T-helper 2 cell treated with Interferon-gamma antibody and Interleukin-4, amounts not matched to agents 5 μg/mL and 100 μg/mL, for 36 hours (primary cell): Measurements from ENCODE around the gene KDM4F.

ENCODE experiments used
- DNase-seq: peaks from one replicate; pipeline ENCODE4 v3.0.0; 2021; ENCODE audit warnings: low spot score
- H3K27ac Mint-ChIP-seq: one replicate; pipeline ENCODE4 v1.8.0; 2021; ENCODE audit warnings: mild to moderate bottlenecking, mixed read lengths
- H3K27me3 Mint-ChIP-seq: one replicate; pipeline ENCODE4 v1.8.0; 2021; ENCODE audit warnings: low read depth, mixed read lengths
- H3K36me3 Mint-ChIP-seq: one replicate; pipeline ENCODE4 v1.8.0; 2021; ENCODE audit warnings: low read depth, mixed read lengths
- H3K4me1 Mint-ChIP-seq: one replicate; pipeline ENCODE4 v1.8.0; 2021; ENCODE audit warnings: low read depth, mixed read lengths
- H3K4me3 Mint-ChIP-seq: one replicate; pipeline ENCODE4 v1.8.0; 2022; ENCODE audit warnings: mild to moderate bottlenecking, moderate library complexity, mixed read lengths
- H3K9me3 Mint-ChIP-seq: one replicate; pipeline ENCODE4 v1.8.0; 2021; ENCODE audit warnings: mixed read lengths

Gene KDM4F

GRCh38 chr11:95044010-95044409 is 5.2 kb upstream of the KDM4F start:
- Mint-ChIP-seq H3K36me3 (no peaks in the 10 kb centered on the region), H3K27me3 (peaks cover 35% of the 10 kb centered on the region), H3K27ac (no peak overlapping the region), H3K9me3 (no peaks in the 10 kb centered on the region), H3K4me3 (no peak overlapping the region), H3K4me1 (no peaks in the 10 kb centered on the region)
- DNase-seq, result no peak

DNA sequence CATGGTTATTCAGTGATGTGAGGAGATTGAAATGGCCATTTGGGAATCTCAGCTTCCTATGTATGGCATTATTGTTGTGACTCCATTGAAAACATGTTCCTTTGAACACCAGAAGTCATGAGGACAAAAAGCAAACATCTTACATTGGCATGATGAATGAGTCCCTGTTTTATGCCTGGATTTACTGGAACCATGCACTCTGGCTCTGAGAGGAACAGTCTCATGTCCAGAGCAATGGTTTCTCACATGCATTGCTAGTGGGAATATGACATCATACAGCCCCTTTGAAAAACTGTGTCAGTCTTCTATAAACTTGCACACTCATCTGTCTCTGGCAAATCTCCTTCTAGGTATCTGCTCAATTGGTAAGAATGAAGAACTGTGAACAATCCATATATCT is 3.4 kb upstream of the KDM4F start:
- Mint-ChIP-seq H3K27ac (no peak overlapping the region), H3K4me3 (no peak overlapping the region), H3K4me1 (no peaks in the 10 kb centered on the region), H3K36me3 (no peaks in the 10 kb centered on the region), H3K9me3 (no peaks in the 10 kb centered on the region), H3K27me3 (peaks cover 39% of the 10 kb centered on the region)
- DNase-seq, result no peak

GRCh38 chr11:95050595-95051202 is 1.5 kb downstream of the KDM4F start:
- H3K27me3 Mint-ChIP-seq, result peaks cover 39% of the 10 kb centered on the region
- DNase-seq, result no peak
- no peak overlapping the region for H3K27ac Mint-ChIP-seq
- H3K4me3 Mint-ChIP-seq, result no peak overlapping the region
- H3K4me1 Mint-ChIP-seq, result no peaks in the 10 kb centered on the region
- no peaks in the 10 kb centered on the region for H3K36me3 Mint-ChIP-seq
- H3K9me3 Mint-ChIP-seq, result no peaks in the 10 kb centered on the region

- Mint-ChIP-seq H3K27ac (no peak overlapping the region), H3K27me3 (peaks cover 34% of the 10 kb centered on the region), H3K36me3 (no peaks in the 10 kb centered on the region), H3K9me3 (no peaks in the 10 kb centered on the region), H3K4me1 (no peaks in the 10 kb centered on the region), H3K4me3 (no peak overlapping the region)
- DNase-seq, result no peak
Observed at GRCh38 chr11:95054356-95054755, 5.1 kb downstream of the KDM4F start.

DNA sequence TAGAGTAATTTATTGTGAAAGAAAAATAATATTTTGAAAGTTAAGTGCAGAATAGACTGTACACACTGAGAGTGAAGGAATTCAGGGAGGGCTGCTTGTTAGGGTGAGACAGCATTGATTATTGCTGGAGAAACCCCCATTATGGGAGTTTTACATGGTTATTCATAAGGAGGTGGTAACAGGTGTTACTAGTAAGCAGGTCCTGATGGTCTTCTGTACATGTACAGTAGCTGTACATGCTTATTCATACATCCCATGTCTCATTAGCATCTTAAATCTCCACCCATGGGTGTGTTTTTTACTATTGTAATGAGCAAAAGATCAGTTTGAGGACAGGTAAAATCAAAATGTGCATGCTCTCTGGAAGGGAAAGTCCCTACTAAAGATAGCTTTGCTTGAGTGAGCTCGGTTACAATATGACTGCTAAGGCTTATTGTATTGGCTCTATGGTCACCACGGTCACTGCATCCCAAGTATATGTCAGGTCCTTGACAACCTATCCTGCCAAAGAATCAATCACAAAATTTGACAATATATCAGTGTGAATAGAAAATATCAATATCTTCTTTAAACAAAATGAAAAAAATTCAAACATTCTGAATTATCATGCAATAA is 6.2 kb downstream of the KDM4F start:
- H3K4me3 Mint-ChIP-seq, result no peak overlapping the region
- DNase-seq, result no peak
- H3K27me3 Mint-ChIP-seq, result peaks cover 41% of the 10 kb centered on the region
- H3K9me3 Mint-ChIP-seq, result no peaks in the 10 kb centered on the region
- H3K27ac Mint-ChIP-seq, result no peak overlapping the region
- no peaks in the 10 kb centered on the region for H3K36me3 Mint-ChIP-seq
- H3K4me1 Mint-ChIP-seq, result no peaks in the 10 kb centered on the region

DNA sequence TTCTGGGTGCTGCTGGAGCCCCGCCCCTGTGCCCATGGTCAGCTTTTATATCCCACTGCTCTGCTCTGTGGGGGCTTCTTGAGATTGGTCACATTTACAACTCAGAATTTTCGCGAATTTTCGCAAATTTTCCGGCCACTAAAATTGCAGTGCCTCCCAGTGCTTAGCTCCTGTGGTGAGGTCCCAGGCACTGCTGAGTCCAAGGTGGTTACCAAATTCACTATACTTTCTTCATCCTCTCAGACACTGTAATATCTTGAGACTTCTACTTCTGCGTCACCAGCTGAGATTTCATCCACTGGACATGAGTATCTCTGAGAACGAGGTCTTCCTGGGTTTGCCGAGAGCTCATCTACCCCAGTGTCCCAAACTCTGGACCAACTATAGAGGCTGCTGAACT is 8.7 kb downstream of the KDM4F start:
- H3K27me3 Mint-ChIP-seq, result peaks cover 61% of the 10 kb centered on the region
- no peak for DNase-seq

DNA sequence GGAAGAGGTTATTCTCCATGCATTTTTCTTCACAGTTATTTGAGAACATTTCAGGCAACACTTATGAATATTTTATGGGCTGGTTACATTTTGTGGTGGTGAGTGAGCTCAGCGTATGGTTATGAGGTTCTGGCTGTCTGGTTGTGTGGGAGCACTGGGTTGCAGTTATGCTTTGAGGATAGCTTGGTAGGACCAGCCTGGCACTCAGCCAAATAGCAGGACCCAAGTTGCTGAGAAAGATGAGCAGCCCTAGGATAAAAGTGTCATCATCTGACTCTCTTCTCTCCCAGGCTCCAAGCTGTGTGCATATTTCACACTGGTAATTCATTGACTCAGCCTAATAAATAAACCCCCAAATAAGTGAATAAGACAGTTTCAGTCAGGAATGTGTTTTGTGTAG is 9.4 kb downstream of the KDM4F start:
- Mint-ChIP-seq H3K4me1 (no peaks in the 10 kb centered on the region), H3K27ac (no peak overlapping the region), H3K36me3 (no peaks in the 10 kb centered on the region), H3K4me3 (no peak overlapping the region), H3K9me3 (no peaks in the 10 kb centered on the region), H3K27me3 (peaks cover 58% of the 10 kb centered on the region)
- no peak for DNase-seq

More for the DNA sequence above, 8.7 kb downstream of the KDM4F start:
- no peak overlapping the region for H3K4me3 Mint-ChIP-seq
- no peaks in the 10 kb centered on the region for H3K9me3 Mint-ChIP-seq
- no peaks in the 10 kb centered on the region for H3K36me3 Mint-ChIP-seq
- no peak overlapping the region for H3K27ac Mint-ChIP-seq
- no peaks in the 10 kb centered on the region for H3K4me1 Mint-ChIP-seq

- H3K36me3 Mint-ChIP-seq, result no peaks in the 10 kb centered on the region
- H3K27me3 Mint-ChIP-seq, result peaks cover 60% of the 10 kb centered on the region
- no peak overlapping the region for H3K27ac Mint-ChIP-seq
- no peak for DNase-seq
- H3K9me3 Mint-ChIP-seq, result no peaks in the 10 kb centered on the region
- H3K4me1 Mint-ChIP-seq, result no peaks in the 10 kb centered on the region
- no peak overlapping the region for H3K4me3 Mint-ChIP-seq
Observed at GRCh38 chr11:95059046-95059445, 9.8 kb downstream of the KDM4F start.

DNA sequence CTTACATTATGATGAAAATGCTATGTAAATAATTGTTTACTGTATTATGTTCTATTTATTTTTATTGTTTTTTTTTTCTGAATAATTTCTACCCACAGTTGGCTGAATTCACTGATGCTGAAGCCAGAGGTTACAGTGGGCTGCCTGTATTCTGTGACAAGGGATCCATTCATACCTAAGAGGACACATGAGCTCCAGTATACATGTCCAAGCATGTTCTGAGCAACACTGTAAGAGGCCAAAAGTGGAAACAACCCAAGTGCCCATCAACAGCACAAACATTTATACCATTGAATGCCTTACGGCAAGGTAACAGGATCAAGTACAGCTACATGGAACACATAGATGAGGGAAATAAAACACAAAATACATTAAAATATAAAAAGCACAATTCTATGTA is 16.1 kb downstream of the KDM4F start:
- no peak for DNase-seq
- peaks cover 8% of the 10 kb centered on the region for H3K36me3 Mint-ChIP-seq
- no peak overlapping the region for H3K4me3 Mint-ChIP-seq
- H3K27ac Mint-ChIP-seq, result no peak overlapping the region
- H3K4me1 Mint-ChIP-seq, result peaks cover 14% of the 10 kb centered on the region
- peaks cover 37% of the 10 kb centered on the region for H3K27me3 Mint-ChIP-seq
- H3K9me3 Mint-ChIP-seq, result no peaks in the 10 kb centered on the region

DNA sequence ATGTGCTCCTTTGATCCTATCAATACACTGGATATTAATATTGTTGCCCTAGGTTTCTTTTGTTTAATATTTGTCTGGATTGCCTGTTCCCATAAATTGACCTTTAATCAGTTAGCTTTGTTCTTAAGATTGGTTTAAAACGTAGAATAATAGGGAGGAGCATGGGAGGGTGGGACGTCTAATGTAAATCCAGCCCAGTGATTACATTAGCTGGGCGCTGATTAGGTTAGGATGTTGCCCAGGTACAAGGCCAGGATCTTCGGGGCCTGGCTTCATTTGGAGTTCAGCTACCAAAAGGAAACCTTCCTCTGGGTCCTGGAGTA is 17.5 kb downstream of the KDM4F start, which contains the start of gene SRSF8:
TSS of gene SRSF8 (plus strand) at position 204 of the 323 bp plus-strand sequence. CDS start 308 bp downstream, outside the sequence.
- Mint-ChIP-seq H3K27me3 (peaks cover 25% of the 10 kb centered on the region), H3K27ac (peak within 1 kb of the TSS; percentile 95), H3K4me1 (peaks cover 20% of the 10 kb centered on the region), H3K9me3 (no peaks in the 10 kb centered on the region), H3K4me3 (peak within 1 kb of the TSS; percentile 91), H3K36me3 (peaks cover 17% of the 10 kb centered on the region)
- no peak for DNase-seq

DNA sequence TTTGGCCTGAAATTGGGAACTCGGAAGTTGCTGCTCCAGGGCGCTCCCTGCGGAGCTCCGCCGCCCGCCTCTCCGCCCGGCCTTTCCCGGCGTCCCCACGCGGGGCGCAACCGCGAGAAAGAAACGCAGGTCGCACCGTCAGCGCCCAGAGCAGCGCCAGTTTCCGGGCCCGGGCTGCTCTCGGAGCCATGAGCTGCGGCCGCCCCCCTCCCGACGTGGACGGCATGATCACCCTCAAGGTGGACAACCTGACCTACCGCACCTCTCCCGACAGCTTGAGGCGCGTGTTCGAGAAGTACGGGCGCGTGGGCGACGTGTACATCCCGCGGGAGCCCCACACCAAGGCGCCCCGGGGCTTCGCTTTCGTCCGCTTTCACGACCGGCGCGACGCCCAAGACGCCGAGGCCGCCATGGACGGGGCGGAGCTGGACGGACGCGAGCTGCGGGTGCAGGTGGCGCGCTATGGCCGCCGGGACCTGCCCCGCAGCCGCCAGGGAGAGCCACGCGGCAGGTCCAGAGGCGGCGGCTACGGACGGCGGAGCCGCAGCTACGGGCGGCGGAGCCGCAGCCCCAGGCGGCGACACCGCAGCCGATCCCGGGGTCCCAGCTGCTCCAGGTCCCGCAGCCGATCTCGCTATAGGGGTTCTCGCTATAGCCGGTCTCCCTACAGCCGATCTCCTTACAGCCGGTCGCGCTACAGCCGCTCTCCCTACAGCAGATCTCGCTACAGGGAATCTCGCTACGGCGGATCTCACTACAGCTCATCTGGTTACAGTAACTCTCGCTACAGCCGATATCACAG is 18.0 kb downstream of the KDM4F start:
- H3K27ac Mint-ChIP-seq, result peak overlapping the region; percentile 95
- peak overlapping the region; percentile 91 for H3K4me3 Mint-ChIP-seq
- peak; percentile 77 for DNase-seq
- H3K4me1 Mint-ChIP-seq, result peaks cover 20% of the 10 kb centered on the region
- no peaks in the 10 kb centered on the region for H3K9me3 Mint-ChIP-seq
- H3K27me3 Mint-ChIP-seq, result peaks cover 20% of the 10 kb centered on the region
- H3K36me3 Mint-ChIP-seq, result peaks cover 17% of the 10 kb centered on the region

DNA sequence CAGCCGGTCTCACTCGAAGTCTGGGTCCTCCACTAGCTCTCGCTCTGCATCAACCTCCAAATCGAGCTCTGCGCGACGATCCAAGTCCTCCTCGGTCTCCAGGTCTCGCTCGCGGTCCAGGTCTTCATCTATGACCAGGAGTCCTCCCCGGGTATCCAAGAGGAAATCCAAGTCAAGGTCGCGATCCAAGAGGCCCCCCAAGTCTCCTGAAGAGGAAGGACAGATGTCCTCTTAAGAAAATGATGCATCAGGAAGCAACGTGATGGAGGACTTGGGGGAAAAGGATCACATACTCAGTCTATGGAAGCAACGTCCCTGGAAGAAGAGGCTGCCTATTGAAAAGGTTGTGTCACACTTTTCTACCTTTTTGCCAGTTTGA is 18.6 kb downstream of the KDM4F start:
- no peak for DNase-seq
- no peaks in the 10 kb centered on the region for H3K9me3 Mint-ChIP-seq
- peaks cover 20% of the 10 kb centered on the region for H3K4me1 Mint-ChIP-seq
- H3K4me3 Mint-ChIP-seq, result peak overlapping the region; percentile 91
- H3K27me3 Mint-ChIP-seq, result peaks cover 14% of the 10 kb centered on the region
- peaks cover 19% of the 10 kb centered on the region for H3K36me3 Mint-ChIP-seq
- H3K27ac Mint-ChIP-seq, result peak overlapping the region; percentile 95

GRCh38 chr11:95068549-95068948 is 19.3 kb downstream of the KDM4F start:
- peaks cover 19% of the 10 kb centered on the region for H3K36me3 Mint-ChIP-seq
- peak; percentile 79 for DNase-seq
- peak overlapping the region; percentile 95 for H3K27ac Mint-ChIP-seq
- H3K4me3 Mint-ChIP-seq, result peak overlapping the region; percentile 91
- peaks cover 11% of the 10 kb centered on the region for H3K27me3 Mint-ChIP-seq
- H3K9me3 Mint-ChIP-seq, result no peaks in the 10 kb centered on the region
- peaks cover 23% of the 10 kb centered on the region for H3K4me1 Mint-ChIP-seq

DNA sequence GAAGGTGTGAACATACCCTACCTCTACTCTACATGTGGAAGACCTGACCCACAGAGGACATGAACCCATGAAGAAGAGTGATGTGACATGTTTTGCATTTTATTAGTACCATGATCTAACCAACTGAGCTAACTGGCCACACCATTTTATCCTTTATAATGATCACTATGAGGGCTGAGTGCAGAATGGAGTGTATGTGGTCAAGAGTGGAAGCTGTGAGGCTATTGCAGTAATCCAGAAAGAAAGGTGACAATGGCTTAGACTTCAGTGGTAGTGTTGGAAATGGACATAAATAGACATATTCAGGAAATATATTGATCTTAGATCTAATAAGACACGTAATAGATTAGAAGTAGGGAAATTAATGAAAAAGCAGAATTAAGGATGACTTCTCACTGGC is 21.2 kb downstream of the KDM4F start:
- Mint-ChIP-seq H3K9me3 (no peaks in the 10 kb centered on the region), H3K27ac (no peak overlapping the region), H3K4me1 (peaks cover 23% of the 10 kb centered on the region), H3K27me3 (peaks cover 3% of the 10 kb centered on the region), H3K4me3 (peak overlapping the region; percentile 0), H3K36me3 (peaks cover 19% of the 10 kb centered on the region)
- no peak for DNase-seq
